GM19025 (cell line): ENCODE measurements around the gene DRAM1.
"Not testable (repeated sequence)": the region's sequence is repeated elsewhere in the genome, so short reads cannot be mapped to it uniquely, and the experiment has no call there.

Experiments
- ATAC-seq: cut with Tn5 transposase; IDR thresholded peaks from one replicate; pipeline ENCODE4 v1.9.1; 2021; ENCODE audit warnings: mild to moderate bottlenecking, low read depth, moderate library complexity; ENCODE audit not compliant: unreplicated experiment

DRAM1 gene

GRCh38 chr12:101858361-101858760 is 19.0 kb upstream of the DRAM1 start:
- ATAC-seq, result no peak

- ATAC-seq, result peak; percentile 31
These were observed 17.4 kb upstream of the DRAM1 start for GRCh38 chr12:101859664-101860607.

- ATAC-seq, result not testable (repeated sequence)
These were observed 15.7 kb upstream of the DRAM1 start for GRCh38 chr12:101861688-101862087.

- no peak for ATAC-seq
These were observed 15.1 kb upstream of the DRAM1 start for GRCh38 chr12:101862245-101862644.

GRCh38 chr12:101863981-101864380 is 13.4 kb upstream of the DRAM1 start:
- no peak for ATAC-seq

- no peak for ATAC-seq
These were observed 10.6 kb upstream of the DRAM1 start for GRCh38 chr12:101866615-101867373.

- not testable (repeated sequence) for ATAC-seq
These were observed 9.8 kb upstream of the DRAM1 start for GRCh38 chr12:101867619-101868018.

GRCh38 chr12:101870925-101871324 is 6.5 kb upstream of the DRAM1 start:
- no peak for ATAC-seq

GRCh38 chr12:101875162-101875561 is 2.2 kb upstream of the DRAM1 start:
- ATAC-seq, result no peak

- ATAC-seq, result no peak
These were observed 989 bp upstream of the DRAM1 start for GRCh38 chr12:101876322-101876860.

- ATAC-seq, result no peak
These were observed 444 bp downstream of the DRAM1 start for GRCh38 chr12:101877806-101878242.

GRCh38 chr12:101878243-101878821 is 952 bp downstream of the DRAM1 start:
- ATAC-seq, result no peak

- ATAC-seq, result no peak
These were observed 3.4 kb downstream of the DRAM1 start for GRCh38 chr12:101880769-101881168.

- ATAC-seq, result no peak
These were observed 3.8 kb downstream of the DRAM1 start for GRCh38 chr12:101881228-101881627.

GRCh38 chr12:101884174-101884573 is 6.8 kb downstream of the DRAM1 start:
- ATAC-seq, result no peak

GRCh38 chr12:101884781-101885340 is 7.5 kb downstream of the DRAM1 start:
- ATAC-seq, result not testable (repeated sequence)

- peak; percentile 76 for ATAC-seq
These were observed 8.7 kb downstream of the DRAM1 start for GRCh38 chr12:101885912-101886561.

GRCh38 chr12:101889211-101889752 is 11.9 kb downstream of the DRAM1 start:
- ATAC-seq, result no peak

GRCh38 chr12:101891462-101891971 is 14.1 kb downstream of the DRAM1 start:
- ATAC-seq, result peak; percentile 89
